Breast epithelium (tissue), 4 donors: ENCODE measurements around the gene PRDX5. TPM values are rescaled to one million over a fixed set of nuclear protein-coding genes. Genes with fewer than 3 reads are reported as not detected.
A peak's percentile ranks its signal among the peaks of the same experiment; 100 is the strongest.
"Not testable (repeated sequence)": the region's sequence is repeated elsewhere in the genome, so short reads cannot be mapped to it uniquely, and the experiment has no call there.

ENCODE experiments used
- DNase-seq, 2 donors: peaks; one replicate each; pipeline ENCODE4 v3.0.0-alpha.2; 2019; ENCODE audit warnings: low spot score in 2 of 2
- H3K27ac ChIP-seq, 2 donors: fragments of 200-600 bp; sonication (generic) in 1 of 2; one replicate each; pipeline ENCODE4 v1.5.1; 2016 to 2019; ENCODE audit warnings: mild to moderate bottlenecking in 1 of 2
- H3K27me3 ChIP-seq, 2 donors: fragments of 200-600 bp; sonication (generic) in 1 of 2; one replicate each; pipeline versions ENCODE4 v1.5.1 to v1.6.0; 2017 to 2019; ENCODE audit warnings: control low read depth in 1 of 2, mild to moderate bottlenecking in 1 of 2
- H3K36me3 ChIP-seq: fragments of 200-600 bp; one replicate; pipeline ENCODE4 v1.5.1; 2019
- H3K4me1 ChIP-seq, 2 donors: fragments of 200-600 bp; sonication (generic); one replicate each; pipeline ENCODE4 v1.5.1; 2016 to 2019; ENCODE audit warnings: control low read depth in 1 of 2
- H3K4me3 ChIP-seq, 3 donors: fragments of 200-600 bp; sonication (generic); 1 replicate in 2 of 3; 2 replicates in 1 of 3; pipeline ENCODE4 v1.5.1; 2016 to 2019; ENCODE audit warnings: mild to moderate bottlenecking in 3 of 3, moderate library complexity in 2 of 3
- H3K9me3 ChIP-seq, 2 donors: fragments of 200-600 bp; sonication (generic) in 1 of 2; one replicate each; pipeline ENCODE4 v1.5.1; 2016 to 2019; ENCODE audit warnings: control low read depth in 1 of 2
- POLR2A ChIP-seq: fragments of 450-650 bp; IDR thresholded peaks from one replicate; pipeline ENCODE4 v1.6.1; 2016; ENCODE audit warnings: antibody characterized with exemption, mild to moderate bottlenecking, moderate library complexity
- POLR2AphosphoS5 ChIP-seq, 3 donors: sonication (generic); formaldehyde crosslinking; IDR thresholded peaks; one replicate each; pipeline ENCODE4 v1.6.1; 2017; ENCODE audit warnings: antibody characterized with exemption in 3 of 3
- intact Hi-C: fragments of 100-400 bp; cut with DNase I; formaldehyde crosslinking; loops from one replicate; pipeline ENCODE4 v1.15.1; 2023; ENCODE audit warnings: low total_unique reads
- total RNA-seq, 3 donors: library from RNA; depleted of rRNA; stranded (reverse); fragments of >200 nt; gene quantifications; one replicate each; pipeline ENCODE4 v1.1.0, GENCODE V29; 2016
- TF ChIP-seq, protein P1 (sequence below), 3 donors: fragments of 450-650 bp; IDR thresholded peaks; one replicate each; pipeline ENCODE4 v1.5.1; 2016 to 2017; ENCODE audit warnings: antibody characterized with exemption in 3 of 3, mild to moderate bottlenecking in 3 of 3, moderate library complexity in 3 of 3

PRDX5 gene
- total RNA-seq, 3 donors from 2014 or later = 241 to 327 (median 262) TPM

DNA sequence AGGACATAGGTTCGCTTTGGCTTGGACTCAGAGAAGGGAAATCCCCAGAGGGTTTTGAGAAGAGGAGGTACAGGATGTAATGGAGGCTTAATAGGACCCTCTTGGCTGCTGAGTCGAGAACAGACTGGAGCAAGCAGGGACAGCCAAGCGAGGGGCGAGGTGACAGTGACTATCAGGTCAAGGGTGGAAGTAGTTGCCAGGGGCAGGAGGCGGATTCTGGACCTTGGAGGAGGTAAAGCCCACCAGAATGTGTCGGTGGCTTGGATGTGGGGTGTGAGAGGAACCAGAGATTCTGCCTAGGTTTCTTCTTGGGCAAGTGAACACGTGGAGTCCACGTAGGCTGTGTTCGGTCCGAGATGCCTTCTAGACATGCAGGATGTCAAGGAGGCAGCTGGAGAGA lies 5.0 kb upstream of the PRDX5 start:
- intact Hi-C loops = no loop called here
- TF ChIP-seq POLR2A (no peak), POLR2AphosphoS5 (IDR thresholded peaks at IDR 0.05) (no peak)
- TF ChIP-seq, protein P1, sequence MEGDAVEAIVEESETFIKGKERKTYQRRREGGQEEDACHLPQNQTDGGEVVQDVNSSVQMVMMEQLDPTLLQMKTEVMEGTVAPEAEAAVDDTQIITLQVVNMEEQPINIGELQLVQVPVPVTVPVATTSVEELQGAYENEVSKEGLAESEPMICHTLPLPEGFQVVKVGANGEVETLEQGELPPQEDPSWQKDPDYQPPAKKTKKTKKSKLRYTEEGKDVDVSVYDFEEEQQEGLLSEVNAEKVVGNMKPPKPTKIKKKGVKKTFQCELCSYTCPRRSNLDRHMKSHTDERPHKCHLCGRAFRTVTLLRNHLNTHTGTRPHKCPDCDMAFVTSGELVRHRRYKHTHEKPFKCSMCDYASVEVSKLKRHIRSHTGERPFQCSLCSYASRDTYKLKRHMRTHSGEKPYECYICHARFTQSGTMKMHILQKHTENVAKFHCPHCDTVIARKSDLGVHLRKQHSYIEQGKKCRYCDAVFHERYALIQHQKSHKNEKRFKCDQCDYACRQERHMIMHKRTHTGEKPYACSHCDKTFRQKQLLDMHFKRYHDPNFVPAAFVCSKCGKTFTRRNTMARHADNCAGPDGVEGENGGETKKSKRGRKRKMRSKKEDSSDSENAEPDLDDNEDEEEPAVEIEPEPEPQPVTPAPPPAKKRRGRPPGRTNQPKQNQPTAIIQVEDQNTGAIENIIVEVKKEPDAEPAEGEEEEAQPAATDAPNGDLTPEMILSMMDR (IDR thresholded peaks at IDR 0.05) = no peak

DNA sequence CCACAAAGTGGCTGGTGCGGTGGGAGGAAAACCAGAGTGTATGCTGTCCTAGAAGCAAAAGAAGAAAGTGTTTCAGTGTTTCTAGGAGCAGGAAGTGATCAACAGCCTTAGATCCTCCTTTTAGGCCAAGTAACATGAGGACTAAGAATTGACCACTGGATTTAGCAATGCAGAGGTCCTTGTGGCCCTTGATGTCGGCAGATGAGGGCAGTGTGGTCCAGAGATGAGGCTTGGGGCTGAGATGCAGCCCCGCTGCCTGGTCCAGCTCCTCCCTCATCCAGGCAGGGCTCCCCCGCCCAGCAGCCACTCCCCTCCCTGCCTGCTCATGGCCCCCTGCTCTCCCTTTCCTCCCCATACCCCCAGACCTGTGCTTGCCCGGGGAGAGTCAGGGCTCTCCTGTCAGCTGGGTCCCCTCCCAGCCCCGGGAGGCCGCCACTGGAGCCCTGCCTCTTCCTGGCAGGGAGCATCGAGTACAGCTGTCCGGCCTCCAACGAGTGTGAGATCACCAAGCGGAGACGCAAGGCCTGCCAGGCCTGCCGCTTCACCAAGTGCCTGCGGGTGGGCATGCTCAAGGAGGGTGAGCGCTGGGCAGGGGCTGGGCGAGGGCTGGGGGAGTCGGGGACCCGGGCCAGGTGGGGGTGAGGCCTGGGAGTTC lies 4.3 kb upstream of the PRDX5 start:
- peak overlapping the region in 2 of 3 donors; percentile 9 to 44 for H3K4me3 ChIP-seq
- DNase-seq = no peak
- no peaks in the 10 kb centered on the region for H3K9me3 ChIP-seq
- H3K36me3 ChIP-seq = no peaks in the 10 kb centered on the region
- peaks cover 0 to 6% of the 10 kb centered on the region in 2 donors for H3K4me1 ChIP-seq
- H3K27me3 ChIP-seq = no peaks in the 10 kb centered on the region
- intact Hi-C loops = no loop called here
- TF ChIP-seq, protein P1 (IDR thresholded peaks at IDR 0.05) = no peak
- TF ChIP-seq POLR2AphosphoS5 (IDR thresholded peaks at IDR 0.05) (no peak), POLR2A (no peak)
- peak overlapping the region; percentile 62 to 78 for H3K27ac ChIP-seq

More for the DNA sequence above, 5.0 kb upstream of the PRDX5 start:
- H3K4me3 ChIP-seq = no peak overlapping the region
- no peaks in the 10 kb centered on the region for H3K36me3 ChIP-seq
- no peak for DNase-seq
- no peaks in the 10 kb centered on the region for H3K27me3 ChIP-seq
- H3K27ac ChIP-seq = peak overlapping the region; percentile 62 to 78
- no peaks in the 10 kb centered on the region for H3K9me3 ChIP-seq
- peaks cover 0 to 6% of the 10 kb centered on the region in 2 donors for H3K4me1 ChIP-seq

DNA sequence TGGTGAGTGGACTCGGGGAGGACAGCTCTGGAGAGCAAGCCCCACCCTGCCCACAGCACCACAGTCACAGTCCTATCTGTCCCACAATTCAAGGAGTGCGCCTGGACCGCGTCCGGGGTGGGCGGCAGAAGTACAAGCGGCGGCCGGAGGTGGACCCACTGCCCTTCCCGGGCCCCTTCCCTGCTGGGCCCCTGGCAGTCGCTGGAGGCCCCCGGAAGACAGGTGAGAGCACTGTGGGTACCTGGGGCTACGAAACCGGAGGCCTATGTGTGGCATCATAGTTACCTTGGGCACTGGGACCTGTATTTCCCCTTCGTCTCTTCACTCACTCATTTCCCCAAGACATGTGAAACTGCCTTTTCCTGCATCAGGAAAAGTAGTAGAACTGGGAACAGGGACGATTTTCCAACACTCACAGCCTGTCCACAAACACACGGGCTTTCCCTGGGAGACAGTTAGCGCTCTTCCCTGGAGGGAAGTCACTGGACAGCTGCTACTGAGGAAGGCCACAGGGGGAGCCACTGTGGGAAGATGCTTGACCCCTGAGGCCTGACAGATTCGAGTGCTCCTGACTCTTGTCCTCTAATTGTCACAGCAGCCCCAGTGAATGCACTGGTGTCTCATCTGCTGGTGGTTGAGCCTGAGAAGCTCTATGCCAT lies 3.6 kb upstream of the PRDX5 start:
- no peak for DNase-seq
- no peak for TF ChIP-seq POLR2A
- TF ChIP-seq POLR2AphosphoS5 (IDR thresholded peaks at IDR 0.05) = no peak
- TF ChIP-seq, protein P1 (IDR thresholded peaks at IDR 0.05) = no peak
- no peaks in the 10 kb centered on the region for H3K36me3 ChIP-seq
- intact Hi-C loops = no loop called here
- H3K9me3 ChIP-seq = no peaks in the 10 kb centered on the region
- peaks cover 0 to 12% of the 10 kb centered on the region in 2 donors for H3K4me1 ChIP-seq
- H3K27ac ChIP-seq = peak overlapping the region; percentile 62 to 78
- peak overlapping the region in 2 of 3 donors; percentile 9 to 44 for H3K4me3 ChIP-seq
- H3K27me3 ChIP-seq = no peaks in the 10 kb centered on the region

DNA sequence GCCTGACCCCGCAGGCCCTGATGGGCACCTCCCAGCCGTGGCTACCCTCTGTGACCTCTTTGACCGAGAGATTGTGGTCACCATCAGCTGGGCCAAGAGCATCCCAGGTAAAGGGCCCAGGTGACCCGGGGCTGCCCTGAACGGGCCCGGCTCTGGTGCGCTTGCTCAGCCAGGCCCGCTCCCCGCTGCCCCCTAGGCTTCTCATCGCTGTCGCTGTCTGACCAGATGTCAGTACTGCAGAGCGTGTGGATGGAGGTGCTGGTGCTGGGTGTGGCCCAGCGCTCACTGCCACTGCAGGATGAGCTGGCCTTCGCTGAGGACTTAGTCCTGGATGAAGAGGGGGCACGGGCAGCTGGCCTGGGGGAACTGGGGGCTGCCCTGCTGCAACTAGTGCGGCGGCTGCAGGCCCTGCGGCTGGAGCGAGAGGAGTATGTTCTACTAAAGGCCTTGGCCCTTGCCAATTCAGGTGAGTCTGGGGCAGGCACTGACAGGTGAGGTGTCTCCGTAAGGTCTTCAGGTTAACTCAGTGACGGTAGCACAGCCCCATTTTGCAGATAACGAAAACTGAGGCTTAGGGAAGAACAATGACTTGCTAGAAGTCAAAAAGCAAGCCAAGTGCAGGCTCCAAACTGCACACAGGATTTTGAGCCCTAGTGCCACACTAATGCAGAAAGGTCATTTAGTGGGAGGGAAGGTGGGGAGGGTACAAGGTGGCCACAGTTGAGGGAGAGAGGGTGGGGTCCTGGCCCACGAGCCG lies 2.9 kb upstream of the PRDX5 start:
- DNase-seq = no peak

DNA sequence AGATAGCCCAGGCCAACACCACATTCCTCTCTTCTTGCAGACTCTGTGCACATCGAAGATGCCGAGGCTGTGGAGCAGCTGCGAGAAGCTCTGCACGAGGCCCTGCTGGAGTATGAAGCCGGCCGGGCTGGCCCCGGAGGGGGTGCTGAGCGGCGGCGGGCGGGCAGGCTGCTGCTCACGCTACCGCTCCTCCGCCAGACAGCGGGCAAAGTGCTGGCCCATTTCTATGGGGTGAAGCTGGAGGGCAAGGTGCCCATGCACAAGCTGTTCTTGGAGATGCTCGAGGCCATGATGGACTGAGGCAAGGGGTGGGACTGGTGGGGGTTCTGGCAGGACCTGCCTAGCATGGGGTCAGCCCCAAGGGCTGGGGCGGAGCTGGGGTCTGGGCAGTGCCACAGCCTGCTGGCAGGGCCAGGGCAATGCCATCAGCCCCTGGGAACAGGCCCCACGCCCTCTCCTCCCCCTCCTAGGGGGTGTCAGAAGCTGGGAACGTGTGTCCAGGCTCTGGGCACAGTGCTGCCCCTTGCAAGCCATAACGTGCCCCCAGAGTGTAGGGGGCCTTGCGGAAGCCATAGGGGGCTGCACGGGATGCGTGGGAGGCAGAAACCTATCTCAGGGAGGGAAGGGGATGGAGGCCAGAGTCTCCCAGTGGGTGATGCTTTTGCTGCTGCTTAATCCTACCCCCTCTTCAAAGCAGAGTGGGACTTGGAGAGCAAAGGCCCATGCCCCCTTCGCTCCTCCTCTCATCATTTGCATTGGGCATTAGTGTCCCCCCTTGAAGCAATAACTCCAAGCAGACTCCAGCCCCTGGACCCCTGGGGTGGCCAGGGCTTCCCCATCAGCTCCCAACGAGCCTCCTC lies 2.0 kb upstream of the PRDX5 start:
- H3K36me3 ChIP-seq, DNase-seq, H3K27me3 ChIP-seq, intact Hi-C loops, H3K9me3 ChIP-seq: not testable (repeated sequence)
- Histone ChIP-seq H3K27ac (peak overlapping the region in 1 of 2 donors; percentile 98), H3K4me3 (peak overlapping the region in 1 of 3 donors; percentile 95), H3K4me1 (peaks cover 0 to 14% of the 10 kb centered on the region in 2 donors)

More for the DNA sequence above, 2.9 kb upstream of the PRDX5 start:
- intact Hi-C loops = no loop called here
- H3K27me3 ChIP-seq = no peaks in the 10 kb centered on the region
- no peak overlapping the region for H3K27ac ChIP-seq
- H3K4me3 ChIP-seq = no peak overlapping the region
- no peak for TF ChIP-seq POLR2AphosphoS5 (IDR thresholded peaks at IDR 0.05)
- TF ChIP-seq POLR2A = no peak
- TF ChIP-seq, protein P1 (IDR thresholded peaks at IDR 0.05) = no peak
- no peaks in the 10 kb centered on the region for H3K36me3 ChIP-seq
- no peaks in the 10 kb centered on the region for H3K9me3 ChIP-seq
- H3K4me1 ChIP-seq = peaks cover 0 to 14% of the 10 kb centered on the region in 2 donors
